ENCODE data around the gene RASSF5.

RASSF5 gene

GRCh38 chr1:206497774-206498173, 9.6 kb upstream of the RASSF5 start:
- ATAC-seq (ENCODE audit: insufficient read depth, low read depth) (no peak), DNase-seq (no peak)
- no peak overlapping the region for H3K4me2 ChIP-seq (ENCODE audit: insufficient read depth, low read length)
- peaks cover 17% of the 10 kb centered on the region for H3K36me3 ChIP-seq (ENCODE audit: insufficient read depth, low read length)
- no peaks in the 10 kb centered on the region for H3K9me3 ChIP-seq (ENCODE audit: insufficient read depth, low read length, severe bottlenecking)
- no peaks in the 10 kb centered on the region for H3K4me1 ChIP-seq (ENCODE audit: insufficient read depth, low read length)
- H4K20me1 ChIP-seq (ENCODE audit: insufficient read depth, low read length) = no peaks in the 10 kb centered on the region
- H3K27ac ChIP-seq (ENCODE audit: low read length) = no peak overlapping the region
- no peak overlapping the region for H3K4me3 ChIP-seq (ENCODE audit: low read depth in 1 of 2, low read length in 2 of 2)
- no peak for TF ChIP-seq EZH2 (IDR thresholded peaks at IDR 0.05; ENCODE audit: borderline replicate concordance, low read depth, low read length, severe bottlenecking)
- no peak for TF ChIP-seq CTCF (IDR thresholded peaks at IDR 0.05; ENCODE audit: borderline replicate concordance, extremely low read depth, low read length, poor library complexity, severe bottlenecking)
- no peaks in the 10 kb centered on the region for H3K79me2 ChIP-seq (ENCODE audit: insufficient read depth, low read length)
- H3K9ac ChIP-seq (ENCODE audit: low read depth, low read length) = no peak overlapping the region
- no peaks in the 10 kb centered on the region for H3K27me3 ChIP-seq (ENCODE audit: insufficient read depth, low read length, poor library complexity)
- H2AFZ ChIP-seq (ENCODE audit: low read depth, low read length) = no peak overlapping the region

GRCh38 chr1:206498685-206499084, 8.6 kb upstream of the RASSF5 start:
- ATAC-seq (ENCODE audit: insufficient read depth, low read depth) (no peak), DNase-seq (no peak)
- Histone ChIP-seq H4K20me1 (ENCODE audit: insufficient read depth, low read length) (no peaks in the 10 kb centered on the region), H3K36me3 (ENCODE audit: insufficient read depth, low read length) (peaks cover 10% of the 10 kb centered on the region), H3K9ac (ENCODE audit: low read depth, low read length) (no peak overlapping the region), H3K9me3 (ENCODE audit: insufficient read depth, low read length, severe bottlenecking) (no peaks in the 10 kb centered on the region), H3K27ac (ENCODE audit: low read length) (no peak overlapping the region), H3K79me2 (ENCODE audit: insufficient read depth, low read length) (no peaks in the 10 kb centered on the region), H2AFZ (ENCODE audit: low read depth, low read length) (no peak overlapping the region), H3K4me2 (ENCODE audit: insufficient read depth, low read length) (no peak overlapping the region), H3K27me3 (ENCODE audit: insufficient read depth, low read length, poor library complexity) (no peaks in the 10 kb centered on the region), H3K4me3 (ENCODE audit: low read depth in 1 of 2, low read length in 2 of 2) (no peak overlapping the region), H3K4me1 (ENCODE audit: insufficient read depth, low read length) (no peaks in the 10 kb centered on the region)
- TF ChIP-seq EZH2 (IDR thresholded peaks at IDR 0.05; ENCODE audit: borderline replicate concordance, low read depth, low read length, severe bottlenecking) (no peak), CTCF (IDR thresholded peaks at IDR 0.05; ENCODE audit: borderline replicate concordance, extremely low read depth, low read length, poor library complexity, severe bottlenecking) (no peak)

GRCh38 chr1:206500046-206500445, 7.3 kb upstream of the RASSF5 start:
- Histone ChIP-seq H4K20me1 (ENCODE audit: insufficient read depth, low read length) (no peaks in the 10 kb centered on the region), H3K9ac (ENCODE audit: low read depth, low read length) (no peak overlapping the region), H2AFZ (ENCODE audit: low read depth, low read length) (no peak overlapping the region), H3K36me3 (ENCODE audit: insufficient read depth, low read length) (peaks cover under 1% of the 10 kb centered on the region; the same call in 1 of the 2 replicates), H3K27ac (ENCODE audit: low read length) (no peak overlapping the region), H3K4me3 (ENCODE audit: low read depth in 1 of 2, low read length in 2 of 2) (no peak overlapping the region), H3K9me3 (ENCODE audit: insufficient read depth, low read length, severe bottlenecking) (no peaks in the 10 kb centered on the region), H3K79me2 (ENCODE audit: insufficient read depth, low read length) (no peaks in the 10 kb centered on the region), H3K4me1 (ENCODE audit: insufficient read depth, low read length) (no peaks in the 10 kb centered on the region), H3K4me2 (ENCODE audit: insufficient read depth, low read length) (no peak overlapping the region), H3K27me3 (ENCODE audit: insufficient read depth, low read length, poor library complexity) (no peaks in the 10 kb centered on the region)
- DNase-seq (no peak), ATAC-seq (ENCODE audit: insufficient read depth, low read depth) (no peak)
- TF ChIP-seq CTCF (IDR thresholded peaks at IDR 0.05; ENCODE audit: borderline replicate concordance, extremely low read depth, low read length, poor library complexity, severe bottlenecking) = no peak
- TF ChIP-seq EZH2 (IDR thresholded peaks at IDR 0.05; ENCODE audit: borderline replicate concordance, low read depth, low read length, severe bottlenecking) = no peak

GRCh38 chr1:206501881-206502280, 5.5 kb upstream of the RASSF5 start:
- no peaks in the 10 kb centered on the region for H3K27me3 ChIP-seq (ENCODE audit: insufficient read depth, low read length, poor library complexity)
- H3K4me2 ChIP-seq (ENCODE audit: insufficient read depth, low read length) = no peak overlapping the region
- H3K9me3 ChIP-seq (ENCODE audit: insufficient read depth, low read length, severe bottlenecking) = no peaks in the 10 kb centered on the region
- no peak for DNase-seq
- no peaks in the 10 kb centered on the region for H3K4me1 ChIP-seq (ENCODE audit: insufficient read depth, low read length)
- H3K4me3 ChIP-seq (ENCODE audit: low read depth in 1 of 2, low read length in 2 of 2) = no peak overlapping the region
- H2AFZ ChIP-seq (ENCODE audit: low read depth, low read length) = no peak overlapping the region
- no peak overlapping the region for H3K9ac ChIP-seq (ENCODE audit: low read depth, low read length)
- H4K20me1 ChIP-seq (ENCODE audit: insufficient read depth, low read length) = no peaks in the 10 kb centered on the region
- no peaks in the 10 kb centered on the region for H3K79me2 ChIP-seq (ENCODE audit: insufficient read depth, low read length)
- ATAC-seq (ENCODE audit: insufficient read depth, low read depth) = no peak
- H3K36me3 ChIP-seq (ENCODE audit: insufficient read depth, low read length) = no peaks in the 10 kb centered on the region
- TF ChIP-seq CTCF (IDR thresholded peaks at IDR 0.05; ENCODE audit: borderline replicate concordance, extremely low read depth, low read length, poor library complexity, severe bottlenecking) (no peak), EZH2 (IDR thresholded peaks at IDR 0.05; ENCODE audit: borderline replicate concordance, low read depth, low read length, severe bottlenecking) (no peak)
- no peak overlapping the region for H3K27ac ChIP-seq (ENCODE audit: low read length)

All from DND-41 (cell line).